ENCODE measurements around the gene PICK1. TPM values are rescaled to one million over a fixed set of nuclear protein-coding genes. Genes with fewer than 3 reads are reported as not detected.

Gene PICK1
- total and polyA plus RNA-seq, 2 of the 4 experiments (the other 2 are of a cell fraction), result 16.5 to 21.0 TPM

GRCh38 chr22:38032681-38033521 lies 24.3 kb upstream of the PICK1 start:
- dilution Hi-C loops (cut with HindIII; ENCODE audit: low sequenced_read_pairs, unreplicated experiment), result no loop called here
- H3K4me3 ChIP-seq (ENCODE audit: insufficient read depth, low read depth, low read length), result no peak overlapping the region
- H3K56ac ChIP-seq (ENCODE audit: extremely low read depth, insufficient read depth, low read length), result no peak overlapping the region
- intact Hi-C loops (cut with micrococcal nuclease), result no loop called here
- no peaks in the 10 kb centered on the region for H3K36me3 ChIP-seq (ENCODE audit: control insufficient read depth, insufficient read depth, low read length)
- peak overlapping the region; percentile 53 for H2AFZ ChIP-seq (replicated peaks; ENCODE audit: low read length, poor library complexity)
- no TSS peak for BruUV-seq (replicated peaks)
- H2AK5ac ChIP-seq (ENCODE audit: low read depth, low read length), result peak overlapping the region; percentile 98
- peak overlapping the region; percentile 12; the same call in 1 of the 3 replicates for H2BK15ac ChIP-seq (ENCODE audit: low read depth, low read length)
- H3K18ac ChIP-seq (ENCODE audit: low read depth, low read length), result peak overlapping the region; percentile 14; the same call in 1 of the 2 replicates
- peak overlapping the region; percentile 63 for H2AK9ac ChIP-seq (replicated peaks; ENCODE audit: low read depth, low read length, poor library complexity)
- peaks cover 6% of the 10 kb centered on the region for H3K9me1 ChIP-seq (ENCODE audit: insufficient read depth, low read length)
- H3K4me1 ChIP-seq (ENCODE audit: control insufficient read depth, insufficient read depth, low read length), result peaks cover 23% of the 10 kb centered on the region
- no peak overlapping the region for H4K91ac ChIP-seq (ENCODE audit: insufficient read depth, low read depth, low read length)
- no peak overlapping the region for H3K9ac ChIP-seq (ENCODE audit: low read depth, low read length)
- in situ Hi-C loops (cut with MboI; ENCODE audit: low sequenced_read_pairs), result no loop called here
- H3K9me3 ChIP-seq (ENCODE audit: control insufficient read depth, insufficient read depth, low read length), result no peaks in the 10 kb centered on the region
- H2BK120ac ChIP-seq (ENCODE audit: low read depth, low read length), result peak overlapping the region; percentile 77; the same call in 1 of the 2 replicates
- peak overlapping the region; percentile 21; the same call in 1 of the 2 replicates for H4K5ac ChIP-seq (ENCODE audit: low read depth, low read length)
- DNase-seq (peak; percentile 90), ATAC-seq (ENCODE audit: low read depth) (peak; percentile 25)
- H3K79me1 ChIP-seq (ENCODE audit: low read depth in 1 of 2, low read length in 2 of 2), result no peaks in the 10 kb centered on the region; a peak in 1 of 4 replicates
- peak overlapping the region in 1 of 2 experiments; percentile 33; a peak in 1 of 4 replicates for H4K8ac ChIP-seq (ENCODE audit: low read depth in 2 of 2, low read length in 2 of 2)
- POLR2A ChIA-PET (ENCODE audit: unreplicated experiment), result no interaction called here
- H2BK5ac ChIP-seq (ENCODE audit: low read depth, low read length, poor library complexity, severe bottlenecking), result no peak overlapping the region
- CTCF ChIA-PET, result interaction anchor here (0.6 kb wide), 1 partner anchor 1652 kb away, joined by 3 read pairs; no protein-coding TSS in a partner anchor
- H3K27me3 ChIP-seq (ENCODE audit: control insufficient read depth, insufficient read depth, low read length), result peaks cover 2% of the 10 kb centered on the region; the same call in 1 of the 2 replicates
- no peak overlapping the region for H3K4me2 ChIP-seq (ENCODE audit: low read depth, low read length)
- H3K27ac ChIP-seq (ENCODE audit: insufficient read depth, low read length), result 0 out of 2 replicates have a peak overlapping the region, but pooled peaks have one; percentile 20
- H2BK20ac ChIP-seq (ENCODE audit: low read depth, low read length), result no peak overlapping the region
- H3K14ac ChIP-seq (replicated peaks; ENCODE audit: low read depth, low read length), result peak overlapping the region; percentile 40
- no peak overlapping the region for H3K23ac ChIP-seq (ENCODE audit: low read depth, low read length)
- no peaks in the 10 kb centered on the region for H4K20me1 ChIP-seq (ENCODE audit: insufficient read depth, low read length)
- peak overlapping the region; percentile 93 for H3K4ac ChIP-seq (ENCODE audit: low read depth, low read length)
- 84% methylated on average over 9 of the region's 19 CpGs; no CpG with 5 or more reads in 1 of the 2 experiments for WGBS, 2 experiments (ENCODE audit: extremely low coverage in 2 of 2, insufficient read length in 1 of 2)
- TF ChIP-seq MAZ (IDR thresholded peaks at IDR 0.05; ENCODE audit: borderline replicate concordance, low read depth, low read length) (peak; percentile 60; the same call in 1 of the 2 replicates), CEBPB (IDR thresholded peaks at IDR 0.05; ENCODE audit: low read depth, low read length) (peak; percentile 99), BHLHE40 (IDR thresholded peaks at IDR 0.05; ENCODE audit: low read depth, low read length) (no peak), MAFK (IDR thresholded peaks at IDR 0.05; ENCODE audit: low read depth, low read length) (no peak), RCOR1 (IDR thresholded peaks at IDR 0.05; ENCODE audit: insufficient replicate concordance, low read length) (peak; percentile 85), RFX5 (IDR thresholded peaks at IDR 0.05; ENCODE audit: low read depth, low read length) (no peak), POLR2A (IDR thresholded peaks at IDR 0.05; ENCODE audit: low read depth, low read length) (no peak), SMC3 (IDR thresholded peaks at IDR 0.05; ENCODE audit: low read depth, low read length) (no peak), CHD1 (IDR thresholded peaks at IDR 0.05; ENCODE audit: low read depth, low read length) (no peak), MXI1 (IDR thresholded peaks at IDR 0.05; ENCODE audit: borderline replicate concordance, low read depth, low read length) (no peak)
- TF ChIP-seq, protein P1, sequence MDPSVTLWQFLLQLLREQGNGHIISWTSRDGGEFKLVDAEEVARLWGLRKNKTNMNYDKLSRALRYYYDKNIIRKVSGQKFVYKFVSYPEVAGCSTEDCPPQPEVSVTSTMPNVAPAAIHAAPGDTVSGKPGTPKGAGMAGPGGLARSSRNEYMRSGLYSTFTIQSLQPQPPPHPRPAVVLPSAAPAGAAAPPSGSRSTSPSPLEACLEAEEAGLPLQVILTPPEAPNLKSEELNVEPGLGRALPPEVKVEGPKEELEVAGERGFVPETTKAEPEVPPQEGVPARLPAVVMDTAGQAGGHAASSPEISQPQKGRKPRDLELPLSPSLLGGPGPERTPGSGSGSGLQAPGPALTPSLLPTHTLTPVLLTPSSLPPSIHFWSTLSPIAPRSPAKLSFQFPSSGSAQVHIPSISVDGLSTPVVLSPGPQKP (IDR thresholded peaks at IDR 0.05; ENCODE audit: borderline replicate concordance, low read depth, low read length), result no peak
- TF ChIP-seq, protein P2, sequence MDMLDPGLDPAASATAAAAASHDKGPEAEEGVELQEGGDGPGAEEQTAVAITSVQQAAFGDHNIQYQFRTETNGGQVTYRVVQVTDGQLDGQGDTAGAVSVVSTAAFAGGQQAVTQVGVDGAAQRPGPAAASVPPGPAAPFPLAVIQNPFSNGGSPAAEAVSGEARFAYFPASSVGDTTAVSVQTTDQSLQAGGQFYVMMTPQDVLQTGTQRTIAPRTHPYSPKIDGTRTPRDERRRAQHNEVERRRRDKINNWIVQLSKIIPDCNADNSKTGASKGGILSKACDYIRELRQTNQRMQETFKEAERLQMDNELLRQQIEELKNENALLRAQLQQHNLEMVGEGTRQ (IDR thresholded peaks at IDR 0.05; ENCODE audit: low read depth, low read length), result peak; percentile 52; the same call in 1 of the 2 replicates
- TF ChIP-seq, protein P3, sequence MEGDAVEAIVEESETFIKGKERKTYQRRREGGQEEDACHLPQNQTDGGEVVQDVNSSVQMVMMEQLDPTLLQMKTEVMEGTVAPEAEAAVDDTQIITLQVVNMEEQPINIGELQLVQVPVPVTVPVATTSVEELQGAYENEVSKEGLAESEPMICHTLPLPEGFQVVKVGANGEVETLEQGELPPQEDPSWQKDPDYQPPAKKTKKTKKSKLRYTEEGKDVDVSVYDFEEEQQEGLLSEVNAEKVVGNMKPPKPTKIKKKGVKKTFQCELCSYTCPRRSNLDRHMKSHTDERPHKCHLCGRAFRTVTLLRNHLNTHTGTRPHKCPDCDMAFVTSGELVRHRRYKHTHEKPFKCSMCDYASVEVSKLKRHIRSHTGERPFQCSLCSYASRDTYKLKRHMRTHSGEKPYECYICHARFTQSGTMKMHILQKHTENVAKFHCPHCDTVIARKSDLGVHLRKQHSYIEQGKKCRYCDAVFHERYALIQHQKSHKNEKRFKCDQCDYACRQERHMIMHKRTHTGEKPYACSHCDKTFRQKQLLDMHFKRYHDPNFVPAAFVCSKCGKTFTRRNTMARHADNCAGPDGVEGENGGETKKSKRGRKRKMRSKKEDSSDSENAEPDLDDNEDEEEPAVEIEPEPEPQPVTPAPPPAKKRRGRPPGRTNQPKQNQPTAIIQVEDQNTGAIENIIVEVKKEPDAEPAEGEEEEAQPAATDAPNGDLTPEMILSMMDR (conservative IDR thresholded peaks at IDR 0.05; ENCODE audit: low read depth, low read length), result no peak

Data from IMR-90 (cell line).